Measurements from ENCODE around the gene SLC25A17.

DNA sequence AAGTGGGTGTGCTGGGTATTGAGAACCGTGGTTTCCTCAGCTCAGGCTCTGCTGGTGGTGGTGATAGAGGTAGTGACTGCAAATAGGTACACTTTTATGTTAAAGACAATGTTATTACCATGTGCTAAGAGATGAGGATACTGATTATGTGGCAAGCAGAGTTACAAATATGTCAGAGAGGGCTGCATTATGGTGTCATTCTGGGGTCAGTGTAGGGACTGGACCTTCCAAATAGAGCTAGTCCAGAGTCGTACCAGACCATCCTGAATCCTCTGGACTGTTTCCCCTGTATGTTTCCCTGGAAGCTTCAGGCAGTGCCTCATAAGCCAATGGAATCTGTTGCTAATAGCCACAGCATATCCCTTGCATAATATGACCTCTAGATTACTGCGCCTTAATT, 42.9 kb upstream of the SLC25A17 start, which contains the start of gene DNAJB7:
- TF ChIP-seq, protein P1, sequence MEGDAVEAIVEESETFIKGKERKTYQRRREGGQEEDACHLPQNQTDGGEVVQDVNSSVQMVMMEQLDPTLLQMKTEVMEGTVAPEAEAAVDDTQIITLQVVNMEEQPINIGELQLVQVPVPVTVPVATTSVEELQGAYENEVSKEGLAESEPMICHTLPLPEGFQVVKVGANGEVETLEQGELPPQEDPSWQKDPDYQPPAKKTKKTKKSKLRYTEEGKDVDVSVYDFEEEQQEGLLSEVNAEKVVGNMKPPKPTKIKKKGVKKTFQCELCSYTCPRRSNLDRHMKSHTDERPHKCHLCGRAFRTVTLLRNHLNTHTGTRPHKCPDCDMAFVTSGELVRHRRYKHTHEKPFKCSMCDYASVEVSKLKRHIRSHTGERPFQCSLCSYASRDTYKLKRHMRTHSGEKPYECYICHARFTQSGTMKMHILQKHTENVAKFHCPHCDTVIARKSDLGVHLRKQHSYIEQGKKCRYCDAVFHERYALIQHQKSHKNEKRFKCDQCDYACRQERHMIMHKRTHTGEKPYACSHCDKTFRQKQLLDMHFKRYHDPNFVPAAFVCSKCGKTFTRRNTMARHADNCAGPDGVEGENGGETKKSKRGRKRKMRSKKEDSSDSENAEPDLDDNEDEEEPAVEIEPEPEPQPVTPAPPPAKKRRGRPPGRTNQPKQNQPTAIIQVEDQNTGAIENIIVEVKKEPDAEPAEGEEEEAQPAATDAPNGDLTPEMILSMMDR (IDR thresholded peaks at IDR 0.05): no peak
- no peak for TF ChIP-seq POLR2A (IDR thresholded peaks at IDR 0.05)

All from esophagus squamous epithelium (tissue), 4 donors.